Activated T-helper 17 cell treated with anti-CD3 and anti-CD28 coated beads, Interleukin-2, amount 50 U/mL, for 72 hours (primary cell): ENCODE data around the gene HBEGF. TPM values are rescaled to one million over a fixed set of nuclear protein-coding genes. Genes with fewer than 3 reads are reported as not detected.

Experiments
- ATAC-seq: fragments of 150-1000 bp; cut with Tn5 transposase; replicated peaks from 2 replicates; pipeline ENCODE4 v1.10.0; 2021; ENCODE audit warnings: mild to moderate bottlenecking, moderate library complexity
- H3K27ac Mint-ChIP-seq: one replicate; pipeline ENCODE4 v1.8.0; 2022; ENCODE audit warnings: mixed read lengths
- H3K27me3 Mint-ChIP-seq: one replicate; pipeline ENCODE4 v1.8.0; 2022; ENCODE audit warnings: mixed read lengths
- H3K36me3 Mint-ChIP-seq: one replicate; pipeline ENCODE4 v1.8.0; 2022; ENCODE audit warnings: low read depth, mild to moderate bottlenecking, mixed read lengths
- H3K4me1 Mint-ChIP-seq: one replicate; pipeline ENCODE4 v1.8.0; 2022; ENCODE audit warnings: mixed read lengths
- H3K4me3 Mint-ChIP-seq: one replicate; pipeline ENCODE4 v1.8.0; 2022; ENCODE audit warnings: mild to moderate bottlenecking, mixed read lengths
- H3K9me3 Mint-ChIP-seq: one replicate; pipeline ENCODE4 v1.8.0; 2022; ENCODE audit warnings: mixed read lengths
- total RNA-seq, 2 donors: library from RNA; stranded (reverse); gene quantifications; one replicate each; pipeline ENCODE4 v1.2.3, GENCODE V29; 2022

Gene HBEGF
- total RNA-seq, 2 donors from 2014 or later: 12.6 to 22.9 TPM

GRCh38 chr5:140336388-140336787 lies 10.0 kb downstream of the HBEGF start:
- ATAC-seq: no peak
- Mint-ChIP-seq H3K36me3 (peaks cover 88% of the 10 kb centered on the region), H3K27me3 (no peaks in the 10 kb centered on the region), H3K4me3 (no peak overlapping the region), H3K9me3 (no peaks in the 10 kb centered on the region), H3K27ac (no peak overlapping the region), H3K4me1 (peaks cover 5% of the 10 kb centered on the region)

GRCh38 chr5:140331638-140332037 lies 14.8 kb downstream of the HBEGF start:
- H3K4me1 Mint-ChIP-seq: no peaks in the 10 kb centered on the region
- no peak overlapping the region for H3K4me3 Mint-ChIP-seq
- peaks cover 49% of the 10 kb centered on the region for H3K36me3 Mint-ChIP-seq
- no peak overlapping the region for H3K27ac Mint-ChIP-seq
- H3K9me3 Mint-ChIP-seq: no peaks in the 10 kb centered on the region
- ATAC-seq: no peak
- H3K27me3 Mint-ChIP-seq: no peaks in the 10 kb centered on the region

GRCh38 chr5:140329739-140330481 lies 16.5 kb downstream of the HBEGF start:
- Mint-ChIP-seq H3K27ac (no peak overlapping the region), H3K4me1 (peaks cover 1% of the 10 kb centered on the region), H3K36me3 (peaks cover 32% of the 10 kb centered on the region), H3K9me3 (no peaks in the 10 kb centered on the region), H3K4me3 (no peak overlapping the region), H3K27me3 (no peaks in the 10 kb centered on the region)
- no peak for ATAC-seq

DNA sequence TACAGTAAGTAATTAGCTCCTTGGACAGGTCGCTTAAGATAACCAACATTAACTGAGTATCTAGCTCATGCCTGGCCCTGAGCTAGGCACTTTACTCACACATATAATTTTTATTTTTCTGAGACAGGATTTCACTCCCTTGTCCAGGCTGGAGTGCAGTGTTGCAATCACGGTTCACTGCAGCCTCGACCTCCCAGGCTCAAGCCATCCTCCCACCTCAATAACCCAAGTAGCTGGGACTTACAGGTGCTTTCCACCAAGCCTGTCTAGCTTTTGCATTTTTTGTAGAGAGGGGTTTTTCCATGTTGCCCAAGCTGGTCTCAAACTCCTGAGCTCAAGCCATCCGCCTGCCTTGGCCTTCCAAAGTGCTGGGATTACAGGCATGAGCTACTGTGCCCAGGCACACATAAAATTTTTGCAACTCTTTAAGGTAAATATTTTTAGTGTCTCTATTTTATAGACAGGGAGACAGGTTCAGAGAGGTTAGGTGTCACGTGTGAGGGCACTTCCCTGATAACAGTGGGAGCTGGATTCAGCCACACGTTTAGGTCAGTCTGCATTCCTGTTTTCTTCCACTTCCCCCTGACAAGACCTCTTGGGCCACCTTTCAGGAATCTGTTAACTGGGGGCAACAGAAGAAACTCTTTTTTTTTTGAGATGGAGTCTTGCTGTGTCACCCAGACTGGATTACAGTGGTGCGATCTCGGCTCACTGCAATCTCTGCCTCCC lies 18.2 kb downstream of the HBEGF start:
- Mint-ChIP-seq H3K27ac (no peak overlapping the region), H3K9me3 (no peaks in the 10 kb centered on the region), H3K27me3 (no peaks in the 10 kb centered on the region), H3K4me1 (peaks cover 4% of the 10 kb centered on the region), H3K36me3 (peaks cover 15% of the 10 kb centered on the region), H3K4me3 (no peak overlapping the region)
- no peak for ATAC-seq

DNA sequence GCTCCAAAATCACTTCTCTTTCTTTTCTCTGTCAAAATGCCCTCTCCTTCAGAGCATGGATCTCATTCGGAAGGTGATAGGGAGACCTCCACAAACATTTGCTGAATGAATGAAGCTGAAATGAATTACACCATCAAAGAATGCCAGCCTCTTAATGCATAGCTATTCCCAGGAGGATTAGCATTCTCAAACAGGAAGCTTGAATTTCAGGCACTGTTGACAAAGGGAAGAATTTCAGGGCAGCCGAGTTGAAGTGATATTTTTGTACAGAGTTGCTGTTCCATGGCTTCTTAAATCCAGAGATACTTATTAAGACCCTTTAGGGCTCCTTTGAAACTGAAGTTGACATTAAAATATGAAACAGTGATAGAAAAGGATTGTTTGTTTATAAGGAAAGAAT lies 18.8 kb downstream of the HBEGF start:
- Mint-ChIP-seq H3K4me3 (no peak overlapping the region), H3K27me3 (no peaks in the 10 kb centered on the region), H3K9me3 (no peaks in the 10 kb centered on the region), H3K27ac (no peak overlapping the region), H3K36me3 (peaks cover 9% of the 10 kb centered on the region), H3K4me1 (peaks cover 4% of the 10 kb centered on the region)
- no peak for ATAC-seq

DNA sequence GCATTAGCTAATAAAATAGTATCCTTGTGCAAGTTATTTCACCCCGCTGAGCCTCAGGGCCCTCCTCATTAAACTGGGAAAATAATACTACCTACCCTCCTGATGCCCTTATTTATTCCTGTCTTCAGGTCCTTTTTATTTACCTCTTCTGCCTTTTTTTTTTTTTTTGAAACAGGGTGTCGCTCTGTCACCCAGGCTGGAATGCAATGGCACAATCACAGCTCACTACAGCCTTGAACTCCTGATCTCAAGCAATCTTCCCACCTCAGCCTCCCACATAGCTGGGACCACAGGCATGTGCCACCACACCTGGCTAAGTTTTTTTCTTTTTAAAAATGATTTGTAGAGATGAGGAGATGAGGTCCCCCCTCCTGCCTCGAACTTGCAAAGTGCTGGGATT lies 20.9 kb downstream of the HBEGF start:
- H3K4me3 Mint-ChIP-seq: no peak overlapping the region
- peaks cover 5% of the 10 kb centered on the region for H3K9me3 Mint-ChIP-seq
- no peak overlapping the region for H3K27ac Mint-ChIP-seq
- peaks cover 14% of the 10 kb centered on the region for H3K4me1 Mint-ChIP-seq
- no peaks in the 10 kb centered on the region for H3K27me3 Mint-ChIP-seq
- H3K36me3 Mint-ChIP-seq: no peaks in the 10 kb centered on the region
- ATAC-seq: no peak

DNA sequence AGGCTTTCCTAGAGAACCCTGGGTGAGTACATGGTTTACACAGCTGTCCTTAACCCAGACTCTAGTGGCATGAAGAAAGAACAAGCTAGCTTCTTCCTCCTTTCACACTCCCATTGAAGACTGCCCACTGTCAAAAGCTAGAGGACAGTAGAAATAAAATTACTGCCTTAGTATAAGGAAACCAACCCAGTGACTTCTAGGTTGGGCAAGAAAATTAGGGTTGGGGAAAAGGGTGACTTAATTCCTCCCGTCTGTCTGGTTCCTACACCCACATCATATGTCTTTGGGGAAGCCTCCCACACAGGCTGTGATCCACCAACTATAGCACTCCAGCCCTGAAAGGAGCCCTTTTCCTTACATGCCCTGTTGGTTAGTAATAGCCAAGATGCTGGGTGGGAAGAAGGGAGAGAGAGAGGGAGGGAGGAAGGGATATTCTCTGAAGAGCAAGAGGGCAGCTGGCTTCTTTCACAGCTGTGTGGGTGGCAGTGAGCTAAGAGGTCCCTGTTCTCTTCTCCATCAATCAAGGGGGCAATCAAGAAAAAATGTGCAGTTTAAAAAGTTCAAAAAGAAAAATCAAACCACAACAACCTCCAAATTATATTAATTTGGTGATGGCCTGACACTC lies 21.7 kb downstream of the HBEGF start:
- no peak overlapping the region for H3K27ac Mint-ChIP-seq
- no peak overlapping the region for H3K4me3 Mint-ChIP-seq
- H3K4me1 Mint-ChIP-seq: peaks cover 14% of the 10 kb centered on the region
- no peaks in the 10 kb centered on the region for H3K36me3 Mint-ChIP-seq
- ATAC-seq: no peak
- H3K9me3 Mint-ChIP-seq: peaks cover 5% of the 10 kb centered on the region
- H3K27me3 Mint-ChIP-seq: no peaks in the 10 kb centered on the region

DNA sequence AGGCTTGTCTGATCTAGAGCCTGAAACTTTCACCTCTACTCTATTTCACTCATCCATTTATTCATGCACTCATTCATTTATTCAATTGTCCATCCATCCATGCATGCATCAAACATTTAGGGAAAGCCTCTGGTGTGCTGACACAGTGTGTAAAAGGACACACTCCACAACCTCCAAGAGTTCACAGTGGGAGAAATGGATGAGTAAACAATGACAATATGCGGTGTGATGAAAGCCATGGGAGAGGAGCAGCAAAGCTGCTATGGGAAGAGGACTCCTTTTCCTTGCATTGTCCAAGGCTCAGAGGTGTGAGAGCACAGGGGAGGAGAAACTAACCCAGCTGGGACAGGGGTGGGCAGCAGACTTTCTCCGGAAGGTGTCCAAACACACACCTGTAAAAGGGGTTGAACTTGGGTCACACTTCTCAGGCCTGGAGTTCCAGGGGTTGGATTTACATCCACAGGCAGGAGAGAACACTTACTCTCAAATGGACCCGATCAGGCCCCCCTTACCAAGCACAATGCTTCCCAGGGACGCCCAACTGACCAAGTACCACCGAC lies 22.3 kb downstream of the HBEGF start:
- H3K27me3 Mint-ChIP-seq: no peaks in the 10 kb centered on the region
- no peak overlapping the region for H3K4me3 Mint-ChIP-seq
- no peak for ATAC-seq
- H3K36me3 Mint-ChIP-seq: no peaks in the 10 kb centered on the region
- H3K4me1 Mint-ChIP-seq: peaks cover 14% of the 10 kb centered on the region
- no peak overlapping the region for H3K27ac Mint-ChIP-seq
- H3K9me3 Mint-ChIP-seq: peaks cover 5% of the 10 kb centered on the region

DNA sequence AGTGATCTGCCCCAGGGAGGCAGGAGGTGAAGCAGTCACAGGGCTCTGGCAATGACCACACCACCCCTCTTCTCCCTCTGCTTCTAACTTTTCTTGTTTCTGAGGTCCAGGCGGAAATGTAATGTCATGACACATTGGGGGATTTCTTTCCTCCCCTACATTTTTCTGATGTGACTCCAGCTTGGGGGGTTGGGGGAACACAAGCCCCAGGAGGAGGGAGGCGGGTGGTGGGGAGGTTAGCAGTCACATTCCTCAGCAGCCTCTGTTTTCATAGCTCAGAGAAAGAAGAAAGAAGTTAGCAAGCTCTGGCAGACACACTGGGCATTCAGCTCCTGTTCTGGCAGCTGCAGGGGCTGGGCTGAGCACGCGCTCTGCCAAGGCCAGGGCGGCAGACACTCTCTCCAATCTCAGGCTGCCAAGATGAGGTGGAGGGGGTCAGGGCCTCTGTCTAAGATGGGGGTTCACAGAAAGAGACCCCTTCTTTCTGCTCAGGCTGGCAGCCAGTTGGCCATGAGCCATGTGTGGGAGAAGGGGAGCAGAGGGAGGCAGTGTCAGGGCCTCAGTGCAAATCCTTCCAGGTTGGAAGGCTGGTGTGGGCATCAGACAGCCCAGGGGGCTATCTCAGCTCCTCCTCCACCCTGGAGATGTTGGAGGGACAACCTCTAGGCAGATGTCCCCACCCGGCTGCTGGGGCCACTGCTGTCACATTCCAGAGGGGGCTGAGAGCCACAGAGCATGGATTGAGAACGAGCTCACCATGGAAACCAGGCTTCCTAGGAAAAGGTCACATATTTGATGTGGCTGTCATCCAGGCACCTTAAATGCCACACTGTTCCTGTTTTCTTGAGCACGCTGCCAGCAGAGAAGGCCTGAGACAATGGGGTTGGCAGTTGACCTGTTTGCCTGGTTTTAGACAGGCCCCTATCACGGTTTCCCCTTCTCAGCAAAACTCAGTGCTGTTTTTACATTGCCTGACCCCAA lies 23.4 kb downstream of the HBEGF start:
- Mint-ChIP-seq H3K27ac (no peak overlapping the region), H3K9me3 (peaks cover 5% of the 10 kb centered on the region), H3K4me1 (peaks cover 14% of the 10 kb centered on the region), H3K4me3 (no peak overlapping the region), H3K36me3 (no peaks in the 10 kb centered on the region), H3K27me3 (no peaks in the 10 kb centered on the region)
- no peak for ATAC-seq

GRCh38 chr5:140321796-140322195 lies 24.6 kb downstream of the HBEGF start:
- no peaks in the 10 kb centered on the region for H3K36me3 Mint-ChIP-seq
- H3K27ac Mint-ChIP-seq: no peak overlapping the region
- peaks cover 14% of the 10 kb centered on the region for H3K4me1 Mint-ChIP-seq
- H3K9me3 Mint-ChIP-seq: peaks cover 5% of the 10 kb centered on the region
- no peak overlapping the region for H3K4me3 Mint-ChIP-seq
- no peak for ATAC-seq
- H3K27me3 Mint-ChIP-seq: no peaks in the 10 kb centered on the region

- no peak overlapping the region for H3K27ac Mint-ChIP-seq
- ATAC-seq: no peak
- H3K4me1 Mint-ChIP-seq: peaks cover 12% of the 10 kb centered on the region
- H3K4me3 Mint-ChIP-seq: no peak overlapping the region
- no peaks in the 10 kb centered on the region for H3K27me3 Mint-ChIP-seq
- peaks cover 5% of the 10 kb centered on the region for H3K9me3 Mint-ChIP-seq
- no peaks in the 10 kb centered on the region for H3K36me3 Mint-ChIP-seq
These were observed 26.6 kb downstream of the HBEGF start for GRCh38 chr5:140319833-140320232.

GRCh38 chr5:140318792-140319191 lies 27.6 kb downstream of the HBEGF start:
- Mint-ChIP-seq H3K27ac (no peak overlapping the region), H3K9me3 (peaks cover 5% of the 10 kb centered on the region), H3K4me1 (peaks cover 9% of the 10 kb centered on the region), H3K27me3 (no peaks in the 10 kb centered on the region), H3K36me3 (no peaks in the 10 kb centered on the region), H3K4me3 (no peak overlapping the region)
- no peak for ATAC-seq

DNA sequence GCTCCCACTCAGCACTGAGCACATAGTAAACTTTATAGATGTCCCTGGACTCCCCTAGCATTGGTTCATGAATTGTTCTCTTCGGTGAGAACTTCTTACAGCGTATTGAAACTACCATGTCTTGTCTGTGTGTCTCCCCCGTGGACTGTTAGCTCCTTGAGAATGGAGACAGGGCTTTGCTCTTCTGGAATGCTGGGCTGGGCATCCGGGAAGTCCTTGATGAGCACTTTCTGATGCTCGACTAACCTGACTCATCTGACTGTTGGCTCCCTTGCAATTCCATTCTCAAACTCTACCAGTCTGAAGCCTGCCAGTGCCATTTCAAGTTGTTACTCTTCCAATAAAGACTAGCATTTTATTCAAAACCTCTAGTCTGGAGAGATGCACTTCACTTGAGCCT lies 28.5 kb downstream of the HBEGF start:
- no peaks in the 10 kb centered on the region for H3K36me3 Mint-ChIP-seq
- H3K4me3 Mint-ChIP-seq: no peak overlapping the region
- no peaks in the 10 kb centered on the region for H3K27me3 Mint-ChIP-seq
- H3K9me3 Mint-ChIP-seq: peaks cover 5% of the 10 kb centered on the region
- H3K4me1 Mint-ChIP-seq: peaks cover 9% of the 10 kb centered on the region
- no peak for ATAC-seq
- no peak overlapping the region for H3K27ac Mint-ChIP-seq

DNA sequence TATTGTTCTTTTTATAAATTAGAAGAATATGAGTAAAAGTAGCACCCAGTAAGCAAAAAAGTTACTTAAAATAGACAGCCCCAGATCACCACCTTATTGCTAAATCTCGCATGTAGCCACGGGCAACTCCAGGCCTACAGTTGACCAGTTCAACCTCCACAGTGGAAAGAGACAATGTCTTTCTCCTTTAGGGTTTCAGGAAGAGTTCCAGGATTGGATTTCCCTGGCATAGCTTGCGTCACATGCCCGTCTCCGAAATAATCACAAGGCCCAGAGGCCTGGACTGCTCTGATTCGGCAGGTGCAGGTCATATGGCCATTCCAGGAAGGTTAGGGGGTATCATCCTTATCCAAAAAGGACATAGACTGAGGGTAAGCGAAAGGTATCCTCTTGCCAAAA lies 33.6 kb downstream of the HBEGF start:
- ATAC-seq: no peak
- no peaks in the 10 kb centered on the region for H3K4me1 Mint-ChIP-seq
- no peaks in the 10 kb centered on the region for H3K9me3 Mint-ChIP-seq
- no peak overlapping the region for H3K27ac Mint-ChIP-seq
- H3K4me3 Mint-ChIP-seq: no peak overlapping the region
- H3K36me3 Mint-ChIP-seq: no peaks in the 10 kb centered on the region
- H3K27me3 Mint-ChIP-seq: peaks cover 7% of the 10 kb centered on the region
